NCI-H526 treated with DMSO at 0.1 percent for 48 hours (cell line): ENCODE data around the gene C2orf49.
"Not testable (repeated sequence)": the region's sequence is repeated elsewhere in the genome, so short reads cannot be mapped to it uniquely, and the experiment has no call there.

Experiments
- DNase-seq: peaks from one replicate; lab custom pipeline; 2025; lab: John Stamatoyannopoulos, UW

C2orf49 gene

DNA sequence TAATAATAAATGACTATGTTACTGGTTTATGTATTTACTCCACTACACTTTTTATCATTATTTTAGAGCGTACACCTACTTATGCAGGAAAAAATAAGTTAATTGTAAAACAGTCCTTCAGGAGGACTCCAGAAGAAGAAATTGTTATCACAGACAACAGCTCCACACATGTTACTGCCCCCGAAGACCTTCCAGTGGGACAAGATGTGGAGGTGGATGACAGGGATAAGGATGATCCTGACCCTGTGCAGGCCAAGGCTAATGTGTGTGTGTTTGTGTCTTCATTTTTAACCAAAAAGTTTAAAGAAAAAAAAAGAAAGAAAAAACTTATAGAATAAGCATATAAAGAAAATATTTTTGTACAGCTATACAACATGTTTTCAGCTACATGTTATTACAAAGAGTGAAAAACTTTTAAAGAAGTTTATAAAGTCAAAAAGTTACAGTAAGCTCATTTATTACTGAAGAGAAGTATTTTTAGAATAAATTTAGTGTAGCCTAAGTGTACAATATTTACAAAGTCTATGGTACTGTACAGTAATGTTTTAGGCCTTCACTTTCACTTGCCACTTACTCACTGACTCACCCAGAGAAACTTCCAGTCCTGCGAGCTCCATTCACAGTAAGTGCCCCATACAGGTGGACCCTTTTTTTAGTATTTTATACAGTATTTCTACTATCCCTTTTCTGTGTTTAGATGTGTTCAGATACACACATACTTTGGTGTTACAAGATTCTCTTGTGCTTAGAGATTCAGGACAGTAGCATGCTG, 15.3 kb upstream of the C2orf49 start:
- no peak for DNase-seq

DNA sequence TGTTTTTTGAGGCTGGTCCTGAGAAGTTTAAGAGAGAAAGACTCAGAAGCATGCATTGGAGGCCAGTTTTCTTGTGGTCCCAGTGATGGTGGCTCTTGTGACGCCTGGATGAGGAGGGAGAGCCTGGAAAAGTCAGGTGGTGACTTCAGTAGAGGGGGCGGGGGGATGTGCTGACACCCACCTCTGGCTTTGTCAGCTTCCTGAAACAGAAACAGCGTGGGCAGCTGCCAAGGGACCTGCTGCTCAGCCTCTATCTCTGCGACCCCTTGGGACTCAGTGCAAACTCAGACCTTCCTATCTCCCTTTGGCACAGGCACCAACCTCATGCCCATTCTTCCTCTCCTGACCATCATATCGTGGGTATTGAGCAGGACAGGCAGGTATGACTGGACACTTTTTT, 14.2 kb upstream of the C2orf49 start:
- DNase-seq: no peak

DNA sequence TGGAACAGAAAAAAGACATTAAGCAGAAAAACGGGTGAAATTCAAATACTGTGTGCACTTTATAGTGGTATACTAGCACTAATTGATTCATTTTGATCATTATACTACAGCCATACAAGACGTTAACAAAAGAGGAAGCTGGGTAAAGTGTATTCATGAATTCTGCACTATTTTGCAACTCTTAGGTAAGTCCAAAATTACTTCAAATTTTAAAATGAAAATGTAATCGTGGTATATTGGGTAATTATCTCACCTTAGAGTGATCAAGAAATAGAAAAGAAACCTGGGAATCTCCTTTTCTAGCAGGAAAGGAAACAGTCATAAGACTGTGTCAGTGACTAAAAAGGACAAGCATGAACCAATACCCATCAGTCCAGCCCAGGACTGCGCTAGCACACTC, 13.2 kb upstream of the C2orf49 start:
- no peak for DNase-seq

DNA sequence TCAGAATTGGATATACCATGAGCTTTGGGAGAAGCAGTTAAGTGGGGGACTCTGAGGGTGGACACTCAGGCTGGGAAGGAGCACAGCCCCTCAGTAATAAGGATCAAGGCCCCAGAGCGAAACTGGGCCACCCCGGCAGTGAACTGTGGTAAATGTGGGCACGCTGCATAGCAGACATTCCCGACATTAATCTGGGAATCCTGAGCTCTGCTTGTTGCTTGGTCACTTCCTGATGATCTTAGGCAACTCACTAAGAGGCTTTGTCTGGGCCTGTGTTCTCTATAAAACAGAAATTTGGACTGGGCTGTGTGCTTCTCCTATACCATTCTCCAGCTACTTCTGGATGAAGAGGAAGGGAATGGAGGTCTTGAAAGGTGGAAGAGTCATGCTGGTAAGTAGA, 12.6 kb upstream of the C2orf49 start:
- DNase-seq: no peak

DNA sequence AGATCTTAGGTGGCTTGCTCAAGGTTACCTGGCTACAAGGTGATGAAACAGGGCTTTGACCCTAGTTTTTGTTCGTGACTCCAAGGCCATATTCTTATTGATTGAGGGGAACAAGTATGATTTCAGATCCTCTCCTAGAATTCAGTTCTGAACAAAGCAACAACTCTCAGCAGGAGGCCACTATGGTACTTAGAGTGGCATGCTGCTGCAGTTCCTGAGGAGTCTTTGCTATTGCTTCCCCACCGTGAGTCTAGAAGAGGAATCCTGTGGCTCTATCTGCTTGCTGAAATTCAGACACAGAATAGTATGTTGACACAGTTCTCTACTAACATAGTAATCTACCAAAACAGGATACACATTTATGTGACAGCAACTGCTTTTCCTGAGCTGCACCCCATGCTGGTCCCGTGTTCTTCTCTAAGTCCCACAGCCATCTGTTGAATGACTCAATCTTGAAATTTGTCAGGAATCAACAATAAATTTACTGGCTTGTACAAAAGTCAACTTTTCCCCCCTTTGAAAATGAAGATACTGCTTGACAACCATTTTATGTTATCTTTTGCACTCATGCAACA, 11.9 kb upstream of the C2orf49 start:
- no peak for DNase-seq

DNA sequence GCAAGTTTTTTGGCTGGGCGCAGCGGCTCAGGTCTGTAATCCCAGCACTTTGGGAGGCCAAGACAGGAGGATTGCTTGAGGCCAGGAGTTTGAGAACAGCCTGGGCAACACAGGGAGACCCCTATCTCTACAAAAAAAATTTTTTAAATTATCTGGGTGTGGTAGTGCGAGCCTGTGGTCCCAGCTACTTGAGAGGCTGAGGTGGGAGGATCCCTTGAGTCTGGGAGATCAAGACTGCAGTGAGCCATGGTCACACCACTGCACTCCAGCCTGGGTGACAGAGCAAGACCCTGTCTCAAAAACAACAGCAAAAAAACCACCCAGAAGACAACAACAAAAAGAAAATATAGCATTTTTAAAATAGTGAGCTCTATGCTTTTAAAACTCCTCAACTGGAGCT, 10.1 kb upstream of the C2orf49 start:
- not testable (repeated sequence) for DNase-seq

DNA sequence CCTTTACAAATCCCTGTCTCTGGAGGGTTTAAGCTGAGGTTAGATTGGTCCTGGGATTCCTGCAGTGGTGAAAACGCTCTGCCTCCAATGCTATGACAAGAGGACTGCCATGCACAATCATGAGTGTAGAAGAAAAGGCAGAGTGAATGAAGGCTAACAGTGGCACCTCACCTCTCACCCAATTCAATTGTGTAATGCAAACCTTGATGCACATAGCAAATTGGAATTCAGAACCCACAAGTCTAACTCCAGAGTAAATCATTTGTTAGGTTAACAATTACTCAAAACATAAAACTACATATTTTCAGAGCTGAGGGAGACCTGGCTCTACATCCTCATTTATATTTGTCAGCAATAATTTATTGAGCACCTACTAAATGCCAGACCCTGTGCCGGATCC, 9.7 kb upstream of the C2orf49 start:
- DNase-seq: no peak

DNA sequence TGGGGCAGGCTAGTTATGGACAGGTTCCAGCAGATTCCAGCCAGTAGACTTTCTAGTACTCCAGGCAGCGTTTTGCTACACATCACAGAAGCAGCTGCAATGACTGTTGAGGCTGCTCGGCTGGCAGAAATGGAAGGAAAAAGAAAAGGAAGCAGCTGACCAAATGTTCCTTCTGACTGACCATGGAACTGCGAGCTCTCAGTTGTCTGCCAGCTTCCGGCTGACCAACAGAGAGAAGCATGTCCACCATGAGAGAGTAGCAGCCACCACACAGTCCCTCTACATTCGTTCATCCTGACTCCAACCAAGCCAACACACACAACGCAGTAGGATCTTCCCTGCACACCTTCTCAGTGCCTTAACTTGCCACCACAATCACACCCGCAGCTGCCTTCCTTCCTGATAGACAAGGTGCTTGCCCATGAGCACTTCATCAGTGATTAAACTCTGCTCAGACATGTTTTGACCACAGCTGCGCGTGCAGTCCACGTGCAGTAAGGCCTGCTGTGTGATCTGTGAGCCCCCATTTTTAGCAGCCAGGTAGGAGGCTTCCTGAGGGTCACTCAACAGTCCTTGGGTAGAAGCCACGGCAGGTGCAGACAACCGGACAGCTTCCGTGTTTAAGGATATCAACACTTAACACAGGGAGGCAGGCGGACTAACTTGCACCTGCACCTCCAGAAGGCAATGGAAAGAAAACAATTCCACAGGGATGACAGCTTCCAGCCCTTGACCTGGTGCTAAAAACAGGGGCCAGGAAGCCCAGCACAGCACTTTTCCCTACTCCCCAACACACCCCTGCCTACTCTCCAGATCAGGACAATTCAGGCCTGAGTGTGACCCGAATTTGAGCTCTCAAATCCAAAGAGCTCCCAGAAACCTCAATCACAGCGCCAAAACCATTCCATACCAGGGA, 8.8 kb upstream of the C2orf49 start:
- DNase-seq: peak; percentile 41

DNA sequence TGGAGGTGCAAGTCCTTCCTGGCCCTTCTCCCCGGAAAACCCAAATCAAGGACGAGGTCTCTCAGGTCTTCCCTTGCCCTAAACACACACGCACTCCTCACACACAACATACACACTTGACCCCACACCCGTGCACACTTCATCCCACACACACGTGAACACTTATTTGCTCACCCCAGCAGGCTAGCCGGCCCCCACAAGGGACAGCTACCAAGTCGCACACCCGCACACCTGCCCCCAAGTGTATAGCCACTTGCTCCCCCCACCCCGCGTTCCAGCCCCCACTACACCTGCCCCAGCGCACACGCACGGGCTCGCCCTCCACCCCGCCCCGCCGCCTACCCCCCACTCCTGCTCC, 8.2 kb upstream of the C2orf49 start:
- DNase-seq: no peak

DNA sequence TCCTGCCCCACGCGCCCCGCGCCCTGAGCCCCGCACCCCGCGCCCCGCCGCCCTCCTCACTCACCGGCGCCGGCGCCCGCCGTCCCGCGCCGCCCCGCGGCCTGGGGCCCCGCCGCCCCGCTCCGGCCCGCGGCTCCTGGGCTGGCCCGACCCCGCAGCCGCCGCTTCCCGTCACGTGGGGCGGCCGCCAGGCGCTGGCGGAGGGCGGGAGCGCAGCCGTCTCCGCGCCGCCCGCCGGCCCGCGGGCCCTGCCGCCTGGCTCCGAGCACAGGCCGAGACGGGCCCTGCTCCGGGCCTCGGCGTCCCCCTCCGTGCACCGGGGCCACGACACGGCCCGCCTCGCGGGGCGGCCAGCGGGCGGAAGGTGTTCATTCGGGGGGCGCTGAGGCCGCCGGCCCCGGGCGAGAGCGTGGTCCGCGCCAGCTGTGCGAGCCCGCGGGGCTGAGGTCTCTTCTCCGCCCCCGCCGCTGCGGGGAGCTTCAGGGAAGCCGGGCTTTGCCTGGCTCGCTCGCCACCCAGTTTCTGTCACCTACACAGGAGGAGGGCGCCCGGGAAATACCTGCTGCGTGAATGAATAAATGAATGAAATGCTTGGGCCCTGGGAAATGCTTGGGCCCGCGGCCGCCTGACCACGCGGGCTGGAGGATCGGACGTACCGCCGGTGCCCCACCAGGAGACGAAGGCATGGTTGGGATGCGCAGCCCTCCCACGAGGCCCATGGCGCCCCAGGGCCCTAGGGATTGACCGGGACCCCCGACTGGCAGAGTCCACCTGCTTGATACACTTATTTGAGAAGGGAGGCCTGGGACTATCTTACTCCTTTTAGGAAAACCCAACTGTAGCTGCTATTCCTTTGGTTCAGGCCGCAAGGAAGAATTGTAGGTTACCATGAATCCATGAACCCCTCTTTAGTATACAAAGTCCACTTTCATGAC, 7.5 kb upstream of the C2orf49 start, which contains the start of gene TGFBRAP1:
Gene TGFBRAP1 (minus strand): TSS at position 175 of the 935 bp plus-strand sequence. CDS start 21,434 bp downstream, outside the sequence.
- DNase-seq: peak; percentile 42

DNA sequence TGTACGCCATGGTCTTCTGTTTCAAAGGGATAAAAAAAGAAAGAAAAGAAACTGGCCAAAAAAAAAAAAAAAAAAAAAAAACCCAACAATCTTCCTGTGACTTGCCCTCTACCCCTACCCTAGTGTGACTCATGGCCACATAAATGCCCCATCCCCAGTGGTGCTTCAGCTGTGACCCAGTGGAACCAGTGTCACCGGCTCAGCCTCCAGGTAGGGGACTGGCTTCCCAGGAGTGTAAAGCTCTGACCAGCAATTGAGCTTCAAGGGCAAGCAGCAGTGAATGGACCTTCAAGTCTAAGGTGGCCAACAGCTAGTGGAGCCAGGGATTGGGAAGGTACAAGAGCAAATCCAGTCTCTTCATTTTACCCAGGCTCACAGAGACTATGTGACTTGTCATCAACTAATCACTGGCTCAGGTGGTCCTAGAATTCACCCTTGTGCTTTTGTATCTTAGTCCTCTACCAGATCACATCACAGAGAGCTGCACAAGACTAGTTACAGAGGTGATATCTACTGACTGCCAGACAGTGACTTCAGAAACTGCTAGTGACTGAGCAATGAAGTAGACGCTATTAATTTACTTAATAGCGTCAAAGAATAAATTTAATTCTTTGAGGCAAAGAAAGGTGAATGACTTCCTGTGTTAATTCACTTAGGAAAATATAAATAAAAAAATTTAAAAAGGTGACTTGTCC, 6.5 kb upstream of the C2orf49 start:
- no peak for DNase-seq

DNA sequence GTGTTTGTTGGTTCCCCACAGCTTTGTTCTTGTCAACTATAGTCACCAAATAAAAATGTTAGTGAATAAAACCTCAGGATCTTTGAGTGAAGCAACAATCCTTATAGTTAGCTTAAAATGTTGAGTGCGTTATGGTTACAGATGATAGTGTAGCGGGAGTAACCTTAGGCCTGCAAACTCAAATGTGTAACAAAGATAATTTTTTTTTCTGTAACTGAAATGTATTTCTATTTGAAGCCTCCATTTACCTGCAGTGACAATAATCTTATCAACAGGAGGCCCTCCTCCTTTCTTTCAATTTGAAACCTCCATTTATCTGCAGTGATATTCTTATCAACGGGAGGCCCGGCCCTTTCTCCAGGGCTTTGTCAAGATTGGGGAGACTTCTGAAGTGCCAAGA, 3.1 kb upstream of the C2orf49 start:
- DNase-seq: no peak

DNA sequence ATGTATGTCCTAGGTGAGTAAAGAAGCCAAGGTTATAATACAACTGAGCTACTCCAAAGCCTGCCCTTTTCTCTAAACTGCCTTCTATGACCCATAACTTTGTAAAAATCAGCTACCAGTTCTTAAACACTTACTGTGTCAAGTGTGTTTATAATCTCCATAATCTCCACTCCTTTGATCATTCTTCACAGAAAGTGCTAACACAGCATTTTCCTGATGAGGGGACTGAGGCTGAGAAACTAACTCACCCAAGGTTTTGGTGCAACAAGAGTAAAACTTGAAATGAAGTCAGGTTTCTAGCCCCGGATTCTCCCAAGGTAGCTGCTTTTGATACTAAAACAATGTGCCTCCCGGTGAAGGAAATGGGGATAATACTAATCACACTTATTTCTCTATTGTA, 1.9 kb upstream of the C2orf49 start:
- DNase-seq: no peak

DNA sequence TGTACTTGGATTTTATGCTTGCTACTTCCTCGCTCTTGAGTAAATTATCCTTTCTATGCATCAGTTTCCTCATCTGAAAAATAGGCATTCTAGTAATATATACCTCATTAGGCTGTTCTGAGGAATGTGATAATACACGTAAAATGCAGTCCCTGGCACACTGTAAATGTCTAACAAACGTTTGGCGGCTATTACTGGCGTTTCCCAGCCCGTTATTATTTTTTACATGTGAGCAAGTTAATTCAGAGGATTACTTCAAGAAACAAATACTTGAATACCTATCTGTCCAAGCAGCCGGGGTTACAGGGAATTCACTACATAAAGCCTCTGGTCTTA, 586 bp upstream of the C2orf49 start:
- DNase-seq: no peak

DNA sequence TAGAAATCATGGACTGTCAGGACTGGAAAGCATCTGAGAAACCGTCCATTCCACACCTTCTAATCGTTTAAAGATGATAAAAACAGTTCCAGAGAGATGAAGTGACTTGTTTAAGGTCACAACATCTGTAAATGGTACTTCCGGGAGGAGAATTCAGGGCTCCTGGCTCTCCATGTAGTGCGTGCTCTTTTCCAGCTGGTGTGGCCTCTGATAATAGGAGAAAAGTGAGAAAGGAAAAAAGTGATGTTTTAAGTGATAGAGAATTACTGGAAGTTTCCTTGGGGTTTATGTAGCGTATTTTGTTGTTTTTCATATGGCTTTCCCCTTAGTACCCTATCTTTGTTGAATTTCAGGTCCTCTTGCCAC, 663 bp downstream of the C2orf49 start:
- no peak for DNase-seq

DNA sequence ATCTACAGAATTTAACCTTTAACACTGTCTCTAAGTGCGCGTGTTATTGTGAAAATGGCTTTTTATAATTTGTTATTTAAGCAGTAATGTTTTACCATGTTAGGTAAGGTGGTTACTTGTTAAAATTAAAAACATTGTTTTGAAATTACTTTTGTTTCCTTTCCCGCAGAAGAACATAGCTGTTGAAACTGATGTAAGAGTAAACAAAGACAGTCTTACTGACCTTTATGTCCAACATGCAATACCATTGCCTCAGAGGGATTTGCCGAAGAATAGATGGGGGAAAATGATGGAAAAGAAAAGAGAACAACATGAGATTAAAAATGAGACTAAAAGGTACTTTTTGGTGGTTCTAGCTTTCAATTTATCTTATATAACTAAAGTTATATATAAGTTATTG, 2.1 kb downstream of the C2orf49 start:
- no peak for DNase-seq

DNA sequence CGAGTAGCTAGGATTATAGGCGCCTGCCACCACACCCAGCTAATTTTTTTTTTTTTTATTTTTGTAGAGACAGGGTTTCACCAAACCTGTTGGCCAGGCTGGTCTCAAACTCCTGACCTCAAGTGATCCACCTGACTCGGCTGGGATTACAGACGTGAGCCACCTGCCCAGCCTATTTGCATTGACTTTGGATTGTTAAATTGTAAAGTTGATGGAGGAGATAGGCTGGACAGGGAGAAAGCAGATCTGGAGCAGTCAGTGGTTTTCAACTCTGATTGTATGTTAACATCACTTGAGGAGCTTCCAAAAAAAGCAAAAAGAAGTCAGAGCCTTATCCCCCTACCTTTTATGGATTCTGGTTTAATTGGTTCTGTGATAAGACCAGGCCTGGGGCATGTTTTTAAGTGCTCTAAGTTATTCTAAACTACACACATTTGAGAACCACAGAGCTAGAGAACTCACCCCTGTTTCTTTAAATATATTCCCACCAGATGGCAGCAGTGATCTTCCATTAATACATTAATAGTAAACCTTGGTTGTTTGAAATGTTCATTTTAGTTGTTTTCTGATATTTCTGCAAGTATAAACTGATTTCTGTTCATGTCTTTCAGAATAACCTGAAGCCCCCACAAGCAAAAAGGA, 7.5 kb downstream of the C2orf49 start:
- DNase-seq: no peak

DNA sequence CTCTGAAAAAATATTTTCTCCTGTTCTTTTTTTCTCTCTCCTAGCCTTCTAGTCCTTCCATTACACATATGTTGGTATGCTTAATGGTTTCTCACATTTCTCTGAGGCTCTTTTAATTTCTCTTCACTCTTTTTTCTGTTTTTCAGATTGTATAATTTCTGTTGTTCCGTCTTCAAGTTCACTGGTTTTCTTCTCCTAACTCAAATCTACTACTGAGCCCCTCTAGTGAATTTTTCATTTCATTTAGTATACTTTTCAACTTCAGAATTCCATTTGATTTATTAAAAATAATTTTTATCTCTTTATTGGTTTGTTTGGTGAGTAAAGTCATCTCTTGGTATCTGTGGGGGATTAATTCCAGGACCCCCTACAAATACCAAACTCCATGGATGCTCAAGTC, 19.8 kb downstream of the C2orf49 start:
- no peak for DNase-seq

DNA sequence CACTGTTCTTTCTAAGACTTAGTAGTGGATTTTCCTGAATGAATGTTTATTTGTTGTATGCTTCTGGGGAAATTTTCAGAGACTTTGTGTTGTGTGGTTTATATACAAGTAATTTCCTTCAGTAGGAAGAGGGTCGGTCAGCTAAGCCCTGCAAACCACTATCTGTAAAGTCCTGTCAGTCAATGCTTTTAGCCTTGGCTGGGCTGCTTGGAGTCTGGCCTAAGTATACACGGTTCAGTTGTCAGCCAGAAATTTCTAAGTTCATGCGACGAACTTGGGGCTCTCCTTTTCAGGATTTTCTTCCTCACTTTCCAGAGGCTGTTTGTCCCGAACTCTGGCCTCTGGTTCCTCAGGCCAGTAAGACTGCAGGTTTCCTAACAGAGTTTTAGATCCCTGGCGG, 21.3 kb downstream of the C2orf49 start:
- no peak for DNase-seq

DNA sequence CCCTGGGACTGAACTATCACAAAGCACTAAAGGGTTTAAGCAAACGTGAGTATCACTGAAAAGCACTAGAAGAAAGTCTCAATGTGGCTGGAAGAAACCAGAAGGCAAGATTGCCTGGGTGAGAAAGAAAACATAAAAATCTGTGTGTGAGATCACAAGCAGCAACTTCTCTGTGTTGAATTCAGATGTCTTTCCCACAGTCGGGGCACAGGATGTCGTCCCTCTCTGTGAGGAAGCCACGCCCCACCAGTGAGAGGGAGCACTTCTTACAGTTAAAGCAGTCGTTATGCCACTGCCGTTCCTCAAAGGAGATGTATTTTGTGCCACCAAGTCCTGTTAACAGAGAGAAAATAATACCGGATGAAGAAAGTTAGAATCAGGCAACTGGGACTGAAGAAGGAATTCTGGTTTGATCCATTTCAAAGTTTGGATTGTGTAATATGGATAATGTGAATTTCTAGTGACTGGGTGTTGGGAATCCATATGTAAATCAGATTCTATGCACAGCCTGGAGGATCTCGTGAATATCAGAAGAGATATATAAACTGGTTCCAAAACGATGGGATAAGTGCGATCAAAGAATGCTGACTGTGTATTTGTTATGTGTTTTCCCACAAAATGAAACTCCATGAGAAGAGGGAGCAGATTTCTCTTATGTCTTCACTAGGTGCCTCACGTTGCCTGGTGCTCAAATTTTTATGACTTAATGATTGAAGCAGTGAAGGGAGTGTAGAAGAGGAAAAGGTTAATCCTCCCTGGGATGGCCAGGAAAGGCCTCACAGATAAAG, 24.0 kb downstream of the C2orf49 start:
- DNase-seq: no peak
